ENCODE data around the gene PLA2G7.

GRCh38 chr6:46784535-46784934 is 49.4 kb upstream of the PLA2G7 start:
- TF ChIP-seq CTCF (IDR thresholded peaks at IDR 0.05): no peak
- no peak for TF ChIP-seq POLR2AphosphoS5 (IDR thresholded peaks at IDR 0.05; ENCODE audit: low read depth, low read length)
- no peak for TF ChIP-seq TCF7L2 (IDR thresholded peaks at IDR 0.05; ENCODE audit: low read depth, low read length)
- TF ChIP-seq SIN3A (IDR thresholded peaks at IDR 0.05; ENCODE audit: borderline replicate concordance, insufficient read depth, low read depth, low read length): no peak

Measured in Panc1 (cell line).